ENCODE measurements around the gene MAFG.
A peak's percentile ranks its signal among the peaks of the same experiment; 100 is the strongest.

MAFG gene

GRCh38 chr17:81961521-81962498 is 34.3 kb upstream of the MAFG start:
- H3K4me3 ChIP-seq (ENCODE audit: low read depth, low read length) = no peak overlapping the region
- no peak for TF ChIP-seq CTCF (IDR thresholded peaks at IDR 0.05; ENCODE audit: insufficient read depth, low read depth, low read length, missing control alignments)
- DNase-seq (ENCODE audit: low read depth) = no peak

- no peak within 1 kb of the TSS; the same call in 1 of the 2 replicates for H3K4me3 ChIP-seq (ENCODE audit: low read depth, low read length)
- DNase-seq (ENCODE audit: low read depth) = no peak
- TF ChIP-seq CTCF (IDR thresholded peaks at IDR 0.05; ENCODE audit: insufficient read depth, low read depth, low read length, missing control alignments) = no peak
Measured at GRCh38 chr17:81961087-81961511, 33.6 kb upstream of the MAFG start, which contains the start of gene NOTUM. Gene NOTUM (minus strand): TSS chr17:81961187. CDS start chr17:81960909, 278 bp downstream.

- TF ChIP-seq CTCF (IDR thresholded peaks at IDR 0.05; ENCODE audit: insufficient read depth, low read depth, low read length, missing control alignments) = no peak
- no peak for DNase-seq (ENCODE audit: low read depth)
- H3K4me3 ChIP-seq (ENCODE audit: low read depth, low read length) = no peak overlapping the region; the same call in 1 of the 2 replicates
Measured at GRCh38 chr17:81960130-81960958, 32.8 kb upstream of the MAFG start.

GRCh38 chr17:81959362-81960129 is 32.0 kb upstream of the MAFG start:
- TF ChIP-seq CTCF (IDR thresholded peaks at IDR 0.05; ENCODE audit: insufficient read depth, low read depth, low read length, missing control alignments) = peak; percentile 82
- no peak overlapping the region; the same call in 1 of the 2 replicates for H3K4me3 ChIP-seq (ENCODE audit: low read depth, low read length)
- DNase-seq (ENCODE audit: low read depth) = peak; percentile 70

GRCh38 chr17:81958633-81959342 is 31.3 kb upstream of the MAFG start:
- no peak for TF ChIP-seq CTCF (IDR thresholded peaks at IDR 0.05; ENCODE audit: insufficient read depth, low read depth, low read length, missing control alignments)
- no peak overlapping the region for H3K4me3 ChIP-seq (ENCODE audit: low read depth, low read length)
- DNase-seq (ENCODE audit: low read depth) = no peak
